ENCODE data around the gene TXNDC12. TPM values are rescaled to one million over a fixed set of nuclear protein-coding genes. Genes with fewer than 3 reads are reported as not detected.

TXNDC12 gene
- polyA plus RNA-seq, 3 donors, result 24.3 to 125 (median 121) TPM

DNA sequence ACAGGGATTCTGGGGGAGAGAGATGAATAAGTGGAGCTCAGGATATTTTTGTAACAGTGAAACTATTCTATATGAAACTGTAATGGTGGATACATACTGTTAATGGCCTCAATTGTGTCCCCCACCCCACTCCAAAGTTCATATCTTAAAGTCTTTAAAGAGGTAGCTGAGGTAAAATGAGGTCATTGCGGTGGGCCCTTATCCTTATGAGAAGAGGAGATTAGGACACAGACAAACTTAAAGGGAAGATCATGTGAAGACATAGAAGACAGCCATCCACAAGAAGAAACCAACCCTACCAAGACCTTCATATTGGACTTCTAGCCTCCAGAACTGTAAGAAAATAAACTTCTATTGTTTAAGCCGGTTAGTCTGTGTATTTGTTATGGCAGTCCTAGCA lies 9.8 kb downstream of the TXNDC12 start:
- peaks cover 67% of the 10 kb centered on the region for H3K79me2 ChIP-seq (ENCODE audit: insufficient read depth, low read length)
- H3K27me3 ChIP-seq (ENCODE audit: control insufficient read depth in 2 of 2, insufficient read depth in 2 of 2, low read length in 2 of 2), result no peaks in the 10 kb centered on the region
- H3K4me2 ChIP-seq (replicated peaks; ENCODE audit: extremely low read depth, low read length, poor library complexity, severe bottlenecking), result no peak overlapping the region
- no peak overlapping the region for H3K9ac ChIP-seq (ENCODE audit: insufficient read depth, low read length, poor library complexity, severe bottlenecking)
- no peak overlapping the region for H3K27ac Mint-ChIP-seq
- H3K4me3 ChIP-seq (replicated peaks in 1 of 3; ENCODE audit: low read depth in 2 of 3, low read length in 3 of 3), result no peak overlapping the region
- H3K9me3 ChIP-seq (replicated peaks in 1 of 2; ENCODE audit: control insufficient read depth in 1 of 2, insufficient read depth in 1 of 2, low read length in 2 of 2), result no peaks in the 10 kb centered on the region
- H3K27me3 Mint-ChIP-seq (ENCODE audit: low read depth in 3 of 3), result no peaks in the 10 kb centered on the region
- no peak overlapping the region for H3K4me3 Mint-ChIP-seq
- H3K36me3 Mint-ChIP-seq, result peaks cover 37 to 48% of the 10 kb centered on the region in 2 donors
- peaks cover 6% of the 10 kb centered on the region for H3K4me1 Mint-ChIP-seq
- no peak overlapping the region for H2AFZ ChIP-seq (ENCODE audit: insufficient read depth, low read depth, low read length, poor library complexity, severe bottlenecking)
- peaks cover 41% of the 10 kb centered on the region for H4K20me1 ChIP-seq (ENCODE audit: insufficient read depth, low read length)
- no peaks in the 10 kb centered on the region for H3K4me1 ChIP-seq (ENCODE audit: control insufficient read depth in 1 of 2, insufficient read depth in 2 of 2, low read length in 2 of 2)
- no CpG with 5 or more reads among the region's 2 CpGs for WGBS (ENCODE audit: insufficient coverage)
- no peak overlapping the region for H3K27ac ChIP-seq (ENCODE audit: low read depth in 1 of 2, low read length in 2 of 2)
- intact Hi-C loops (cut with micrococcal nuclease), result no loop called here
- H3K36me3 ChIP-seq (replicated peaks in 1 of 2; ENCODE audit: control insufficient read depth in 1 of 2, insufficient read depth in 2 of 2, low read length in 2 of 2), result peaks cover 3 to 50% of the 10 kb centered on the region in 2 donors
- TF ChIP-seq, protein P1, sequence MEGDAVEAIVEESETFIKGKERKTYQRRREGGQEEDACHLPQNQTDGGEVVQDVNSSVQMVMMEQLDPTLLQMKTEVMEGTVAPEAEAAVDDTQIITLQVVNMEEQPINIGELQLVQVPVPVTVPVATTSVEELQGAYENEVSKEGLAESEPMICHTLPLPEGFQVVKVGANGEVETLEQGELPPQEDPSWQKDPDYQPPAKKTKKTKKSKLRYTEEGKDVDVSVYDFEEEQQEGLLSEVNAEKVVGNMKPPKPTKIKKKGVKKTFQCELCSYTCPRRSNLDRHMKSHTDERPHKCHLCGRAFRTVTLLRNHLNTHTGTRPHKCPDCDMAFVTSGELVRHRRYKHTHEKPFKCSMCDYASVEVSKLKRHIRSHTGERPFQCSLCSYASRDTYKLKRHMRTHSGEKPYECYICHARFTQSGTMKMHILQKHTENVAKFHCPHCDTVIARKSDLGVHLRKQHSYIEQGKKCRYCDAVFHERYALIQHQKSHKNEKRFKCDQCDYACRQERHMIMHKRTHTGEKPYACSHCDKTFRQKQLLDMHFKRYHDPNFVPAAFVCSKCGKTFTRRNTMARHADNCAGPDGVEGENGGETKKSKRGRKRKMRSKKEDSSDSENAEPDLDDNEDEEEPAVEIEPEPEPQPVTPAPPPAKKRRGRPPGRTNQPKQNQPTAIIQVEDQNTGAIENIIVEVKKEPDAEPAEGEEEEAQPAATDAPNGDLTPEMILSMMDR (IDR thresholded peaks at IDR 0.05), result no peak
- DNase-seq, result no peak
- H3K9me3 Mint-ChIP-seq, result peaks cover 0 to 6% (median 0%) of the 10 kb centered on the region in 7 donors

DNA sequence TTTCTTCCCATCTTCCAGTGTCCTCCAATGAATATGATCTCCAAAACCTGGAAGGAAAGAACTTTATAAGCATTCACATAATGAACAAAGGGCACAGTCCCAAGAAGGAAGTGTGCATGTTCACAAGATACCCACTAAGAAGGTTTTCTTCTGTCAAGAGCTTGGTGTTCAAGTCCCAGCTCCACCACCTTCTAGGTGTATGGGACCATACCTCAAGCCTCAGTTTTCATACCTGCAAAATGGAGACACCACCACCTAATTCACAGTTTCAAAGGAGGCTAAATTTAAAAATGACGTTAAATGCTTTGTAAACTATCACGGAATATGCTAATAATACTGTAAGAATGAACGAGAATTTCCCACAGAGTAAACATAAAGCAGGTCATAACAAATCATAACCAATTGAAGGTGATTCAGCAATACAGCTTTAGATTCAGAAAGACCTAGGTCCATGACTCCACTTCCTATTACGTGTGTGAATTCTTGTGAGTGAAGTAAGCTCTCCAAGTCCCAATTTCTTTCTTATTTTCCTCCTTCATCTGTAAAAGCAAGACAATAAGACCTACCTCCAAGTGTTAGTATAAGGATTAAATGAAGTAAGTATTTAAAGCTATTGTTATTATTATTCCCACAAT lies 13.3 kb downstream of the TXNDC12 start:
- DNase-seq, result no peak
- Histone ChIP-seq H3K9me3 (replicated peaks in 1 of 2; ENCODE audit: control insufficient read depth in 1 of 2, insufficient read depth in 1 of 2, low read length in 2 of 2) (no peaks in the 10 kb centered on the region), H3K9ac (ENCODE audit: insufficient read depth, low read length, poor library complexity, severe bottlenecking) (no peak overlapping the region), H4K20me1 (ENCODE audit: insufficient read depth, low read length) (peaks cover 28% of the 10 kb centered on the region), H3K4me2 (replicated peaks; ENCODE audit: extremely low read depth, low read length, poor library complexity, severe bottlenecking) (no peak overlapping the region), H3K27me3 (ENCODE audit: control insufficient read depth in 2 of 2, insufficient read depth in 2 of 2, low read length in 2 of 2) (no peaks in the 10 kb centered on the region), H3K36me3 (replicated peaks in 1 of 2; ENCODE audit: control insufficient read depth in 1 of 2, insufficient read depth in 2 of 2, low read length in 2 of 2) (peaks cover 23 to 79% of the 10 kb centered on the region in 2 donors), H3K79me2 (ENCODE audit: insufficient read depth, low read length) (peaks cover 35% of the 10 kb centered on the region), H3K27ac (ENCODE audit: low read depth in 1 of 2, low read length in 2 of 2) (no peak overlapping the region), H3K4me1 (ENCODE audit: control insufficient read depth in 1 of 2, insufficient read depth in 2 of 2, low read length in 2 of 2) (no peaks in the 10 kb centered on the region), H2AFZ (ENCODE audit: insufficient read depth, low read depth, low read length, poor library complexity, severe bottlenecking) (no peak overlapping the region), H3K4me3 (replicated peaks in 1 of 3; ENCODE audit: low read depth in 2 of 3, low read length in 3 of 3) (no peak overlapping the region)
- Mint-ChIP-seq H3K27me3 (ENCODE audit: low read depth in 3 of 3) (peaks cover 0 to 2% (median 0%) of the 10 kb centered on the region in 3 donors), H3K27ac (no peak overlapping the region), H3K9me3 (no peaks in the 10 kb centered on the region), H3K4me1 (no peaks in the 10 kb centered on the region), H3K4me3 (no peak overlapping the region), H3K36me3 (peaks cover 52 to 71% of the 10 kb centered on the region in 2 donors)
- TF ChIP-seq, protein P1 (IDR thresholded peaks at IDR 0.05), result no peak
- no CpG with 5 or more reads among the region's 4 CpGs for WGBS (ENCODE audit: insufficient coverage)
- intact Hi-C loops (cut with micrococcal nuclease), result no loop called here
